Fibroblast of gingiva (primary cell): Measurements from ENCODE around the gene RASA1.

Source experiments
- DNase-seq: peaks from one replicate; pipeline ENCODE4 v3.0.0-alpha.2; 2011; ENCODE audit warnings: low read depth

The RASA1 gene

DNA sequence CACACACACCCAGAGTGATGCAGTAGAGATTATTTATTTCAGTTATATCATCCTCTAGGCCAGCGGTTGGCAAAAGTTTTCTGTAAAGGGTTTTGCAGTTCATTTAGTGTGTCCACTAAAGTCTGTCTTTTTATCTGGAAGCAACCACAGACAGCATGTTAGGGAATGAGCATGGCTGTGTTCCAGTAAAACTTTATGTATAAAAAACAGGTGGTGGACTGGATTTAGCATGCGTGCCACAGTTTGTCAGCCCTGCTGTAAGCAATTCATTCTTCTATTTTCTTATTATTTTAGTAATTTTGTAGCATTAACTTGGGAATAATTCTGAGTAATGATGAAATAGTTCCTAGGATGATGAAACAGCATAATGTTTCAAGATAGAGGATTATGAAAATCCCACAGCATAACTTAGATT, 93.4 kb downstream of the RASA1 start:
- peak; percentile 83 for DNase-seq

DNA sequence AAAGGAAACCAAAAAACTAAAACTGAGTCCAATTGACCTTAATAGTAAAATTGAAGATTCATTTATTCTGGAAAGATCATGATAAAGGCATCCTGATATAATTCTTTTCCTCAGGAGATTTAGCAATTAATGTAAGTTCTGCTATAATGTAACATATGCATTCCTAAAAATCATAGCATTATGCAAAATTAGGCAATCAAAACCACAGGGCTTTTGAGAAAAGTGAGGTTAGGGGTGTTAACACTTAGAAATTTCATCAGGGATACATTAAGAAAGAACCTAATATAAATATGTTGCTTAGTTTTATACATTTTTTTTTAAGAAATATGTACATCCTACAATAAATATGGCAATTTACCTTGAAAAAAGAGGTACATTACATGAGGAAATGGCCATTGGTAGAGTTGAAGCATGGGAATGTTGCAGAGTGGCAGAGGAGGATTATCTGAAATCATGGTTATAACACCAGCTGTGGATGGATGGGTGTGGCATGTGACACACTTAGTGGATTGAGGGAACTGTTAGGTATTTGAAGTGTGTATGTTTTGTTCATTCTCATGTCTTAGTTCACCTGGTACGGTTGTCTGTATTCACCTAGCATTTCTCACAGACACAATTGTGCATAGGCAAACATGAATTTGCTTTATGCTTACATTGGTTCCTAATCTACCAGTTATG, 94.0 kb downstream of the RASA1 start:
- DNase-seq = peak; percentile 55

DNA sequence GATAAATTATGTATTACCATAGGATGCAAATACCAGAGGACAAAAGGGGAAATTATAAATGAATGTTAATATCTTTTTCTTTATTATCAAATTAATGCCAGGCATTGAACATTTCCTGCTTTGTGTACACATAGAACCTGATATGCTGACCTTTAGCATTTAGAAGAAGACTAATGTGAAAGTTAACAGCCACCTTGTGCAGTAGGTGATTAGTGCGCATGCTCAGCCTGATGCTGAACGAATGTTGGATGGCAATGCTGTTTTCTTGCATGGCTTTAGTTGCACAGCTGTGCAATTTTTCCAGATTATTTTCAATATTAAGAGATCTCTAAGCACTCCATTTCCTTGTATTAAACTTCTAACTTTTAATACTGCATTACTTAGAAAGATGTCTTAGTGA, 99.6 kb downstream of the RASA1 start:
- no peak for DNase-seq

DNA sequence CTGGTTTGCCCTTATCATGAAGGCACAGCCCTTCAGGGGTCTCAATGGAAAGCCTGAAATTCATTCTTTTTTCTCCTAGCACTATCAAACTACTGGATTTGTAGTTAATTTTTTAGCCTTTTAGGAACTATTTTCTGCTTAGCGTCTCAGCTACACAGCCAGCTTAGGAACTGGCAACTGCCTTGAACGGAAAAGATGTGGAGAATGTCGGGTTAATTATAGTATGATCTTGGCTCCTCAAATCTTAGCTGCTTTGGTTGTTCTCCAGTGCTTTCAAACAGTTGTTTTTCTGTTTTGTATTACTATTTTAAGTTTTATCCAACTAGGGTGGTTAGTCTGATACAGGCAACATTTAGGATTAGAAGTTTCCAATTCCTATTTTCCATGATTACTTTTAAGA, 100.9 kb downstream of the RASA1 start:
- no peak for DNase-seq

DNA sequence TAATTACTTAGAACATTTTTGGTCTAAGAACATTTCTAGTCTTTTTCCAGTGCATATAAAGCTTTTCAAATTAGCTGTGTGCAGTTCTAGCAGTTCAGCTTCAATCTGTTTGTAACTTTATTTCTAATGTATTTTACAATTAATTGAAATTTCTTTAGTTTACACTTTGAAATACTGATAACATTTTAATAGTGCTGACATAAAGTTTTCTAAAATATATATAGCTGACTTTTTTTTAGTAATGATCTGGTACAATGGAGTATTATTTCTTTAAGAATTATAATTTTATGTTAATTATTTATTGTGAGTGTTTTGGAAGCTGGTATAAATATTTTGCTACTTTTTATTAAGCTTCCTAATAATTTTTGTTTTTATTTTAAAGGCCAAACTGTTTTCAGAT, 101.7 kb downstream of the RASA1 start:
- no peak for DNase-seq

DNA sequence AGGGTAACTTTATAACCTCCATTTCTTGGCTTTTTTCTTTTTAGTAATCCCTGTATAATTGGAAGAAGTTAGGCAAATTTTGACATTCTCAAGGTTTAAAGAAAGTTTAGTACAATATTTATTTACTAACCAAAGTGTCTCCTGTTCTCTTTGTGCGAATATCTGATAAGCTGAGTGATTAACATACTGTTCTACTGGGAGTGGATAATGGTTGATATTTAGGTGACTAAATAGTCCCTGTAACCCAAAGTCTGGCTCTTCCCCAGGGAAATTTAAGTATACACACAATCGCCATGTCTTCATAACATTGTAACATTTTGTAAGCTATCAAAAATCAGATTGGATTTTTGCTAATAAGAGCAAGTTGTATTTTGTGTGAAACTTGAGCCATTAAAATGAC, 105.0 kb downstream of the RASA1 start:
- DNase-seq = no peak

DNA sequence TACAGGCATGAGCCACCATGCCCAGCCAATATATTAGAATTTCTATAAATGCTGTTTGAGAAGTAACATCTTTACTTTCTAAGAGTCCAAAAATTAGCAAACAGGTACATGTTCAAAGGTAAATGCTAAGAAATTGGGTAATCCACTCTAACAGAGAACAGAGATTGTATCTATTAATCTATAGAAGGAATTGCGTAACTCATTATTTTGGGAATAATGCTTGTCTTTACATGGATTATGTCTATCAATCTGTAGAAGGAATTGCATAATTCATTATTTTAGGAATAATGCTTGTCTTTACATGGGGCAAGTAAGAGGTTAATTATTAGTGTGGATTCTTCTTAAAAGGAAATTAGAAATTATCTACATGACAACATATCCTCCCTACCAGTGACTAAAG, 114.5 kb downstream of the RASA1 start:
- DNase-seq = no peak

DNA sequence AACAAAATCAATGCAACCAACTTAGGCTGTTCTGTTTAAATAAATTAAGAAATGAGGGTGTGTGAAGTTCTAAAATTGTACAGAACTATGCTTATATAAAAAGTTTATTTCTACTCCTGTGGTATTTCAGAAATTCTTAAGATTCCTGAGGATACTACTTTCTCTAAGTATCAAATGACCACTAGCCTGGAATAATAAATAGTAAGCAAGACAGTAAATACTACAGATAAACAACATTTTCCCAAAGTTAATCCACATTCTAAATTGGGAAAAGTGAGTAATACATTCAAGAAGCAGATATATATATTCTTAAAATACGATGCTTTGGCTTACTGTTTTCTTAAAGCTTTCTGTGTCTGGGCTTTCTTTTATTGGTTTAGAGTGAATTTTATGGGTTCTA, 115.5 kb downstream of the RASA1 start:
- peak; percentile 40 for DNase-seq

DNA sequence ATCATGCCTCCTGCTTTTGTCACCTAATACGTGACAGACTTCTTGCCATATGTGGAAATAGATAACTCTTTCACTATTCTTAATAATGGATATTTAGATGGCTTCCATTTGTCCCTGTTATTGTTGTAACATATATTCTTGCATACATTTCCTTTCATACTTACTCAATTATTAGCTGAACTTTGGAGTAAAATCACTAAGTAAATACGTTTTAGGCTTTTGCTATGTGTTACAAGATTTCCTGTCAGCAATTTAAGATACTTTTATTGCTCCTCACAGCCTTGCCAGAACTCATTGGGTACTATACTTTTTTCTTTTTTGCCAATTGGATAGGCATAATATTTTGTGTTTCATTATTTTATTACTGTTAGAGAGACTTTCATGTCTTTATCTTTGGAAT, 118.1 kb downstream of the RASA1 start:
- no peak for DNase-seq

DNA sequence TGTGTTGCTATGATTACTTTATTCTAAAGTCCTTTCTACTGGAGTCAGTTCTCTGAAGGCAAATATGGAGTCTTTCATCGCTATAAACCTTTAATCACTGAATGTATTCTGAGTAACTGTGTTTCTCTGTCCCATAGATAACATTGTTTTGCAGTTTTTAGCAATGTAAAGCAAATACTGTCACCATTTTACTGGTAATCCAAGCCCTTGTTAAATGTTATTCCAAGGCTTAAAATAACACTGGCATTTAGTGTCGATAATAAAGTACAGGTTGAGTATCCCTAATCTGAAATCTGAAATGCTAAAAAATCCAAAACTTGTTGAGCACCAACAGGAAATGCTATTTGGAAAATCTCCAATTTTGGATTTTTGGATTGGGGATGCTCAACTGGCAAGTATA, 120.4 kb downstream of the RASA1 start:
- DNase-seq = no peak

DNA sequence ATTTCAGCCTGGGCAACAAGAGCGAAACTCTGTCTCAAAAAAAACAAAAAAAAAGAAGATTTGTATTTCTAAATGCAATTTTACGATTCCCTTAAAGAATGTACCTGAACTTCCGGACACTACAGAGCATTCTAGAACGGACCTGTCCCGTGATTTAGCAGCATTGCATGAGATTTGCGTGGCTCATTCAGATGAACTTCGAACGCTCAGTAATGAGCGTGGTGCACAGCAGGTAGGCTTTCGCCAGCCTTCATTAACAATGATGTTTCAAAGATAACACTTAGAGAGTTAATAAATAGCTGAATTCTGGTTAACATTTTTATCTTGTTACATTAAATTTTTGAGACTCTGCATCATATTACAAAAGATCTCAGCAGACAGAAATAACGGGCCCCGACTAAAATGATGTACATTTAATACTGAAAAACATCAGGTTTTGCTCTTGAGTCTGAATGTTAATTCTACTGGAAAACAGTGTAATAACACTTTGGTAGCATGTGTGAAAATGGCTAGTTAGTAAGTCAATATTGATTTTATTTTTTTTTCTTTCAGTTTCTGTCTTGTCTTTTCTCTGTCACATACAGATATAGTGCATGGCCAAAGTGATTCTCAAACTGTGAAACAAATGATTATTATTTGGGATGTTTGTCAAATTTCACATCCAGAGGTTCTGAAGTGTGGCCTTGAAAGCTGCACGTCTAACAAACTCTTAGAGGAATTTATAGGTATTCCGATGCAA, 121.8 kb downstream of the RASA1 start:
- DNase-seq = no peak

DNA sequence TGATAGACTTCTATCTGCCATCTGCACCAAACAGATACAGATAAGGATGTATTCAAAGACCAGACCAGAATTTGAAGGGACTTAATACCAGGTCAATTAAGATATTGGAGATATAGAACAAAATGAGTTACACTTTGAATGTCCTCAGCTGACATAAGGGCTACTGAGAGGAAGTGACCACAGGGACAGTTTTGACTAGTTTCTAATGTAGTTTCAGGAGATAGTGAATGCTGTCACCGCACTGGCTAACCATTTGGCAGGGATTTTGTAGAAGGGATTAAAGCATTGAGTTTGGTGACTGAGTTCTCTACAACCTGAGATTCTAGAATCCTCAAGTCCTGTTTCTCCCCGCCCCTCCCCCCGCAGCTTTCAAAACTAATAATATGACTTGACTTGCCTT, 122.4 kb downstream of the RASA1 start:
- no peak for DNase-seq

DNA sequence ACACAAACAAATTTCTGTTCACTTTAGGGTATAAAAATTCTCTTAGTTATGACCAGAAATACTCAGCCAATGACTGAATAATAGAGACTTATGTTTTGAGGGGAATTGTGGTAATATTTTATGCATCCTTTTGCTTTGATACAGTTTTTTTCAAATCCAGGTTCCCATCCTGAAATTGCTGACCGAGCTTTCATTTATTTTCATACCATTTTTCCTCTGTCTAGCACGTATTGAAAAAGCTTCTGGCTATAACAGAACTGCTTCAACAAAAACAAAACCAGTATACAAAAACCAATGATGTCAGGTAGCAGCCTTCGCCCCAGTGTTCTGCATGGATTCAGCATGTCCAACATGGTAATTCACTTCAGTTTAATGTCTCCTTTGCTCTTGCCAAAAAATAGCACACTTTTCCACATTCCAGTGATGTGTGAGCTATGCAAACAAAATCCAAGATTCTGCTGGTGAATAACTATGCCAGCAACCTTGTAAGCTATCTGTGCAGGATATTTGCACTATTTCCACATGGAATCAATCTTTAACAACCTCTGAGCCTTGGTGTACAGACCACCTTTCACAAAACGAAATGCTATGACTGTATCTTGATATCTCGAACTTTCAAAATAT, 123.0 kb downstream of the RASA1 start:
- DNase-seq = no peak

DNA sequence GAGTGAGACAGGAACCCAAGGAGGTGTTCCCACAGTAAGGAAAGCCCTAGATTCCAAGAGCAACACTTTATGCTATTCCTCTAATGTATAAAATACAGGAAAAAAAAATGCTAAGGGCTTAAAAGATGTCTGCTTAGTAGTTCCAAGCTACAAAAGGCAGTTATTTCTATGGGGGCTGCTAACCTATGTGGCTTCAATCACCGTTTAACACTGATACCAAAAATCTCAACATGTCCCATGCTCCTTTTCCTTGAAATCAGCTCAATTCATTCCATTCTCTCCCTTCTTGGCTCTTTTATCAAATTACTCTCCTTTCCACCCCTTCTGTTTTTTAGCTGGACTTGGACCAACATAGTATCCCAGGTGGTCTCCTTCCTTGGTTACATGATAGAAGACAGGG, 124.5 kb downstream of the RASA1 start:
- DNase-seq = no peak

DNA sequence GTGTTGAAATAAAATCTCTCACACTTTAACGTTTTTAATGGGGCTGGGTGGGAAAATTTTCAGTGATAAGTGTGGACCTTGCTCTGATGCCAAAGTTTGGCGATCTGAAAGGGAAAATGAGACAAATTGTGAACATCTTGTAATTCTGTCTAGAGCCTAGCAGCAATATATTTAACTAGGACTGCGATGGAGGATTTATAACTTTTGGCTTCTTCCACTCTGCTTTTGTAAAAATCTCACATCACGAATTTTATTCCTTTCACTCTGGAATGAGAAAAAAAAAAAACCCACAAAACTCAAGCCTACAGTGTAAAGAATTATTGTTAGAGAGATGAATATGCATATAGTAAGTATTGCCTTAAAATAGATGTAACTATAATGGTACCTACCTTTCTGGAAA, 125.1 kb downstream of the RASA1 start:
- DNase-seq = no peak

DNA sequence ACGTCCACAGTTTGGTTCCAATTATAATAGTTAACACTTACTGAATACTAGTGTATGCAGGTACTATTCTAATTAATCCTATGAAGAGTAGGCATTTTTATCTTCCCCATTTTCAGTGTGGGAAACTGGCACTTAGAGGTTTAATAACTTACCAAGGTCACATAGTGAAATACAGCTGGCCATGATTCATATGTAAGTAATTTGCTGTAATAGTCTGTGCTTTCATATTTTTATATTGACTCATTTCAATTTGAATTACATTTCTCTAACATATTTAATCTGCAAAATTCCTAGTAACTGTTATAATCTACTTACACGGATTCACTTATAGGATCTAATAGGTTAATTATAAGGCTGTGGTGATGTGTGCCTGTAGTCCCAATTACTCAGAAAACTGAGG, 125.6 kb downstream of the RASA1 start:
- peak; percentile 69 for DNase-seq

DNA sequence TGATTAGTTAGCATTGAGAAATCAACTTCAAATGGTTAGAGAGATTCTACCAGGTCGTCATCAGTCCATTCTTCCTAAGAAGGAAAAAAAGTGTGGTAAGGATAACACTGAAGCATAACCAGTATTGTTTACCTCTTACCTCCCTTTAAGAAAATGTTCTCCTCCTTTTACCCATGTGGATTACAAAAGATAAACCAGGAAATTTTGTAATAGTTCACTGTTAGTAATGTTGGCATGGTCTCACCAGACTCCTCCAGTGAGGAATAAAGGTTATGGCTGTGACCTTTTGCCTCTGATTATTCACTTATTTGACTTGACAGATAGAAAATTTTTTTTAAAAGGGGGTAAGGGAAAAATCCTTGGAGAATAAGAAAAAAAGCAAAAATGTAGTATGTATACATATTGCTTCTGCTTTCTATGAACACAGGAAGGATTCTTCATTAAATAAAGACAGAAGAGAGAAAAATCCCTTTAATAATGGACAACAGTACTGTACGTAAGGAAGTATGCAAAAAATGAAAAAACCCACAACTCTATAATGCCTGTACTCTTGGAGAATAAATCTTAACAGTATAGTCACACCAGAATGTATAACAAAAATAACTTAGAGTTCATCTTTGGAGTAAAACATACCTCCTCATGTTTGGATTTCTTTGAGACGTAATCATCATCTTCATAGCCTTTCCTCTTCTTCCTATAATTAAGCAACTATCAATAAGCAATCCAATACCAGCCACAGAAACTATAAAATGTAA, 126.9 kb downstream of the RASA1 start:
- DNase-seq = peak; percentile 84

DNA sequence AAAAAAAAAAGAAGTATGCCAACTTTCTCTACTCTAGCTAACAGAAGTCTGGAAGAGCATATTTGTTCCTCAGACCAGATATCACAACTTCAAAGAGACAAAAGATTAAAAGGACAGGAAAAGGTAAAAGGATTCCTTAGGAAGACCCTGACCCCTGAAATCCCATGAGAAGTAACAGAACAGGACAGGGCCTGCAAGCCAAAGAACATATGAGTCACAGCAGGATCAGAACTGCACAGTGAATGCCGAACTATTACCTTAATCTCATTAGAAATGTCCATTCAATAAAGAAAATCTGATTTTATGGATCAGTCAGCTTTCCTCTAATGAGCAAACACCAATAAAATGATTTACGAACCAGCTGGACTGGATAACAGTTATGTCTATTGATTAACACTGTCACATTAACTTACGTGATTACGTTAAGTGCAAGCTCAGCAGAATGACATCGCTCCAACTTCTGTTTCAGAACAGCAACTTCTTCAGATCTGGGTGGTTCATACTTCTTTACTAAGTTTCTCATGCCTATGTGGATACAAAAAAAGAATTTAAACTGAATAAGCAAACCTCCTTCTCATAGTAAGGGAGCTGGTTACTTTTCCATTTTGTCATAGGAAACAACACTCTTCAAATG, 131.4 kb downstream of the RASA1 start:
- no peak for DNase-seq

DNA sequence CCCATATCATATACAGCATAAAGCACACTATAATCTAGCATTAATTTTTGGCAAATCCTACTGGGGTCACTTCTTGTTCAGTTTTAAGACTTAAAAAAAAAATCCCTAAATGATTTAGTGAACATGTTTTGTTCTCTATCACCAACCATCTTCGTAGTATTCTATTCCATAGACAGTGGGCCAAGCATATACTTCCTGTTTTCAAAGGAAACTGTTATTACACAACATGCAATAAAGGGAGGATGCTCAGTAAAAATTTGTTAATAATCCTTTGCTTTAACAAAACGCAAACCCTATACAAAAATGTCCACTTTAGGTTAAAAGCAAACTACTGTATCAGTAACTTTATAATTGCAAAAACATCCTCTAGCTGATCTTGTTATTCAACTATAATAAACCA, 132.0 kb downstream of the RASA1 start:
- DNase-seq = no peak

DNA sequence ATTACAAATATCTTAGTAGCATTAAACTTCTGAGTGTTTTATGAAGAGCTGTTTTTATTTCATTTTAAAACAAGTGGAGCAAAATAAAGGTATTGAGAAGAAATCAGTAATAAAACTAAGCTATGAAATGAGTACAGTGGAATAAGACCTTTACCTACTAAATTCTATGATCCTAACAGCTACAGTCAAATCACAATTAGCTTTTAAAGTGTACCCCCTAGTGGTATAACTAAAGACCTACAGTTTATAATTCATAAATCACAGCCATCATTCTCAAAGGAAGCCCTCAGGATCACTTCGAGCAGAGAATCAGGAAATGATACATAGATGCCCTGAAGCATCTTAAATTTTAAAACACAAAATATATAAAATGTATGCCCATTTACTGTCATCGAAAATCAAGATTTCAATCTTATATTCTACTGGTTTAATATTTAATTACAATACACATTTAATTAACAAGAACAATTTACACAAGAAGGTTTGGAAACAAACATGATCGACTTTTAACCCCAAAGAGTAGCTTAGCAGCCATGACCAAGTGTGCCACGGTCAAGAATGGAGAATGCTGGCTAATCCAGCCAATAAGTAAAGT, 132.7 kb downstream of the RASA1 start:
- DNase-seq = peak; percentile 30

DNA sequence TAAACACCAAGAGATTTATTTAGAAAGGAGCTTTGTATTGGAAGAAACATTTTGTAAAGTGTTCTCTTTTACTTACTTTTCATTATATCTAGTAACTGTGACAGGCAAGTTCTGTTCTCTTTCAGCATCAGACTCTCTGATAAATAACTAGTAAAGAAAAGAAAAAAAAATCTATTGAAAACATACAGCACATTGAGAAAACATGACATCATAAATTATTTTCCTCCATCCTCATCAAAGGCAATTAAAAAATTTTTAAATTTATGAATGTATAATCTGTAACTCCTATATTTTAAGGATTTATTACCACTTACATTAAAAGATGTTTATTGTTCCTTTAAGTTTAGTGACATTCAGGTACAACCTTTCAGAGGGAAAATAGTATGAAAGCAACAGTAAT, 133.9 kb downstream of the RASA1 start:
- DNase-seq = no peak

DNA sequence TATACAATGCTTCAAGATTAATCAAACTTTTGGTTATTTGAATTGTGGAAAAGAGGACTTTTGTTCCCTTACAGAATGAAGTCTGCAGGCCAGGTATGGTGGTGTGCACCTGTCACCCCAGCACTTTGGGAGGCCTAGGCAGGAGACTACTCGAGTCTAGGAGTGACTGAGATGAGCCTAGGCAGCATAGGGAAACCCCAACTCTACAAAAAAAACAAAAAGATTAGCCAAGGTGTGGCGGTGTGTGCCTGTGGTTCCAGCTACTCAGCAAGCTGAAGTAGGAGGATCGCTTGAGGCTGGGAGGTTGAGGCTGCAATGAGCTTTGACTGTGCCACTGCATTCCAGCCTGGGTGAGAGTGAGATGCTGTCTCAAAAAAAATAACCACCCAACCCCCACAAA, 135.7 kb downstream of the RASA1 start:
- no peak for DNase-seq
